Neural cell (in vitro differentiated cells): Measurements from ENCODE around the gene ARHGEF12. TPM values are rescaled to one million over a fixed set of nuclear protein-coding genes. Genes with fewer than 3 reads are reported as not detected.

Source experiments
- H2AFZ ChIP-seq: fragments of 200-600, 300-800 bp; sonication (generic), shearing (Covaris generic); 2 replicates; pipeline ENCODE4 v1.6.0; 2014; ENCODE audit warnings: low read depth, mild to moderate bottlenecking, antibody characterized with exemption, low read length, moderate library complexity
- H3F3A ChIP-seq: fragments of 200-600 bp; shearing (Covaris generic); 2 replicates; pipeline ENCODE4 v1.6.1; 2016; ENCODE audit warnings: mild to moderate bottlenecking, moderate library complexity, mixed read lengths, antibody characterized with exemption, low read length; ENCODE audit not compliant: insufficient read depth, poor library complexity, severe bottlenecking
- H3K27ac ChIP-seq: fragments of 200-600, 300-800 bp; sonication (generic), shearing (Covaris generic); 2 replicates; pipeline ENCODE4 v1.5.1; 2014; ENCODE audit warnings: mild to moderate bottlenecking, low read length, moderate library complexity
- H3K27me3 ChIP-seq: fragments of 300-800, 200-600 bp; sonication (generic), shearing (Covaris generic); 2 replicates; pipeline ENCODE4 v1.6.0; 2014; ENCODE audit warnings: mild to moderate bottlenecking, low read depth, low read length, moderate library complexity; ENCODE audit not compliant: insufficient read depth
- H3K36me3 ChIP-seq: fragments of 300-800, 200-600 bp; sonication (generic), shearing (Covaris generic); 2 replicates; pipeline ENCODE4 v1.5.1; 2014; ENCODE audit warnings: mild to moderate bottlenecking, antibody characterized with exemption, low read length, moderate library complexity; ENCODE audit not compliant: insufficient read depth
- H3K4me2 ChIP-seq: fragments of 300-800, 200-600 bp; sonication (generic), shearing (Covaris generic); 2 replicates; pipeline ENCODE4 v1.6.0; 2014; ENCODE audit warnings: mild to moderate bottlenecking, low read length
- H3K4me3 ChIP-seq: fragments of 300-800, 200-600 bp; sonication (generic), shearing (Covaris generic); 2 replicates; pipeline ENCODE4 v1.5.1; 2014; ENCODE audit warnings: mild to moderate bottlenecking, low read length, moderate library complexity
- H3K79me2 ChIP-seq: fragments of 200-600 bp; shearing (Covaris generic); replicated peaks from 2 replicates; pipeline ENCODE4 v1.6.0; 2014; ENCODE audit warnings: mild to moderate bottlenecking, low read length, moderate library complexity; ENCODE audit not compliant: insufficient read depth
- H3K9ac ChIP-seq: fragments of 300-800, 200-600 bp; sonication (generic), shearing (Covaris generic); 2 replicates; pipeline ENCODE4 v1.6.1; 2016; ENCODE audit warnings: mild to moderate bottlenecking, low read length, mixed read lengths
- H3K9me2 ChIP-seq: fragments of 200-600 bp; shearing (Covaris generic); 2 replicates; pipeline ENCODE4 v1.6.1; 2016; ENCODE audit warnings: mild to moderate bottlenecking, low read length, mixed read lengths; ENCODE audit not compliant: insufficient read depth
- H3K9me3 ChIP-seq: fragments of 200-600, 300-800 bp; sonication (generic), shearing (Covaris generic); 2 replicates; pipeline ENCODE4 v1.6.1; 2016; ENCODE audit warnings: mild to moderate bottlenecking, mixed run types, low read length, moderate library complexity, mixed read lengths
- H4K20me1 ChIP-seq: fragments of 200-600 bp; shearing (Covaris generic); 2 replicates; pipeline ENCODE4 v1.6.1; 2016; ENCODE audit warnings: mild to moderate bottlenecking, mixed run types; ENCODE audit not compliant: insufficient read depth
- CTCF ChIP-seq: fragments of 450-650 bp; IDR thresholded peaks from 2 replicates; pipeline ENCODE4 v1.5.1; 2014; ENCODE audit warnings: antibody characterized with exemption, mild to moderate bottlenecking, moderate library complexity; ENCODE audit not compliant: poor library complexity, severe bottlenecking
- EP300 ChIP-seq: fragments of 450-650 bp; conservative IDR thresholded peaks from 2 replicates; pipeline ENCODE4 v1.6.1; 2014; ENCODE audit warnings: antibody characterized with exemption, mild to moderate bottlenecking, moderate library complexity; ENCODE audit not compliant: poor library complexity, severe bottlenecking
- EZH2 ChIP-seq: fragments of 200-600, 300-800 bp; shearing (Covaris generic), sonication (generic); IDR thresholded peaks from 2 replicates; pipeline ENCODE4 v1.6.1; 2014; ENCODE audit warnings: antibody characterized with exemption, low read length, borderline replicate concordance, mild to moderate bottlenecking; ENCODE audit not compliant: insufficient read depth, poor library complexity, severe bottlenecking
- MXI1 ChIP-seq: fragments of 450-650 bp; conservative IDR thresholded peaks from 2 replicates; pipeline ENCODE4 v1.6.1; 2014; ENCODE audit warnings: antibody characterized with exemption, mild to moderate bottlenecking; ENCODE audit not compliant: poor library complexity, severe bottlenecking
- POLR2AphosphoS5 ChIP-seq: IDR thresholded peaks from 2 replicates; pipeline ENCODE4 v1.6.1; 2012
- RAD21 ChIP-seq: fragments of 450-650 bp; conservative IDR thresholded peaks from 2 replicates; pipeline ENCODE4 v1.6.1; 2014; ENCODE audit warnings: antibody characterized with exemption, mild to moderate bottlenecking, moderate library complexity
- REST ChIP-seq: IDR thresholded peaks from 2 replicates; pipeline ENCODE4 v1.6.1; 2012; ENCODE audit warnings: borderline replicate concordance
- SMC3 ChIP-seq: fragments of 450-650 bp; conservative IDR thresholded peaks from 2 replicates; pipeline ENCODE4 v1.6.1; 2014; ENCODE audit warnings: antibody characterized with exemption, mild to moderate bottlenecking, moderate library complexity; ENCODE audit not compliant: poor library complexity
- TAF1 ChIP-seq: IDR thresholded peaks from 2 replicates; pipeline ENCODE4 v1.6.1; 2012; ENCODE audit warnings: low read depth
- polyA plus RNA-seq: library from polyadenylated mRNA; depleted of rRNA; stranded (reverse); fragments of >200 nt; gene quantifications from 2 replicates; pipeline ENCODE4 v1.2.3, GENCODE V29; 2014

Gene ARHGEF12
- polyA plus RNA-seq, 1 donor from 2014 or later = 93.4 TPM

- peaks cover 9% of the 10 kb centered on the region for H3K27me3 ChIP-seq
- H2AFZ ChIP-seq = no peak overlapping the region
- TF ChIP-seq EZH2 = no peak
- TF ChIP-seq TAF1 = no peak
- TF ChIP-seq CTCF = no peak
- TF ChIP-seq RAD21 = no peak
- TF ChIP-seq EP300 = no peak
- TF ChIP-seq POLR2AphosphoS5 = no peak
- TF ChIP-seq REST = no peak
- TF ChIP-seq MXI1 = no peak
- TF ChIP-seq SMC3 = no peak
- H3K79me2 ChIP-seq = no peaks in the 10 kb centered on the region
- no peak overlapping the region for H3K9ac ChIP-seq
- no peaks in the 10 kb centered on the region for H3K36me3 ChIP-seq
- H4K20me1 ChIP-seq = no peaks in the 10 kb centered on the region
- peak overlapping the region; percentile 68 for H3K4me3 ChIP-seq
- H3K9me2 ChIP-seq = no peaks in the 10 kb centered on the region
- no peaks in the 10 kb centered on the region for H3F3A ChIP-seq
- H3K4me2 ChIP-seq = no peak overlapping the region
- no peaks in the 10 kb centered on the region for H3K9me3 ChIP-seq
- no peak overlapping the region for H3K27ac ChIP-seq
These were observed 177.5 kb downstream of the ARHGEF12 start for GRCh38 chr11:120513436-120514315.

GRCh38 chr11:120514541-120515121 is 178.4 kb downstream of the ARHGEF12 start:
- Histone ChIP-seq H3F3A (no peaks in the 10 kb centered on the region), H3K9me2 (no peaks in the 10 kb centered on the region), H3K9me3 (no peaks in the 10 kb centered on the region), H3K36me3 (no peaks in the 10 kb centered on the region), H4K20me1 (no peaks in the 10 kb centered on the region), H3K27ac (no peak overlapping the region), H3K9ac (no peak overlapping the region), H2AFZ (no peak overlapping the region), H3K4me3 (no peak overlapping the region), H3K4me2 (no peak overlapping the region), H3K79me2 (no peaks in the 10 kb centered on the region), H3K27me3 (peaks cover 9% of the 10 kb centered on the region)
- TF ChIP-seq MXI1 (no peak), RAD21 (no peak), EZH2 (no peak), EP300 (no peak), POLR2AphosphoS5 (no peak), SMC3 (no peak), TAF1 (no peak), REST (no peak), CTCF (no peak)
